H9 (cell line): Measurements from ENCODE around the gene SRPK2. TPM values are rescaled to one million over a fixed set of nuclear protein-coding genes. Genes with fewer than 3 reads are reported as not detected.

Experiments used
- DNase-seq: peaks from one replicate; pipeline ENCODE4 v3.0.0-alpha.2; 2017
- H2AFZ ChIP-seq: one replicate; pipeline ENCODE4 v1.6.1; 2013; ENCODE audit warnings: mild to moderate bottlenecking, low read length, control low read depth, moderate library complexity
- H2AK5ac ChIP-seq: 2 replicates; pipeline ENCODE4 v1.6.1; 2013; ENCODE audit warnings: low read length, control low read depth, mixed read lengths; ENCODE audit not compliant: insufficient read length
- H2BK120ac ChIP-seq: one replicate; pipeline ENCODE4 v1.6.1; 2013; ENCODE audit warnings: low read depth, mild to moderate bottlenecking, low read length, control low read depth, inconsistent platforms; ENCODE audit not compliant: poor library complexity, severe bottlenecking
- H2BK12ac ChIP-seq: 2 replicates; pipeline ENCODE4 v1.6.1; 2013; ENCODE audit warnings: low read length, control low read depth, mixed read lengths, low read depth; ENCODE audit not compliant: insufficient read length
- H2BK15ac ChIP-seq: 2 replicates; pipeline ENCODE4 v1.6.1; 2013; ENCODE audit warnings: low read depth, low read length, control low read depth
- H2BK20ac ChIP-seq: one replicate; pipeline ENCODE4 v1.6.1; 2013; ENCODE audit warnings: low read depth, mild to moderate bottlenecking, low read length, control low read depth, inconsistent platforms; ENCODE audit not compliant: poor library complexity, severe bottlenecking
- H2BK5ac ChIP-seq: 2 replicates; pipeline ENCODE4 v1.6.1; 2013; ENCODE audit warnings: low read length, control low read depth, mixed read lengths; ENCODE audit not compliant: insufficient read length
- H3K14ac ChIP-seq: 2 replicates; pipeline ENCODE4 v1.6.1; 2013; ENCODE audit warnings: low read length, control low read depth; ENCODE audit not compliant: insufficient read depth
- H3K18ac ChIP-seq: 2 replicates; pipeline ENCODE4 v1.6.1; 2013; ENCODE audit warnings: low read depth, mild to moderate bottlenecking, mixed read lengths, low read length, control low read depth; ENCODE audit not compliant: insufficient read length
- H3K23ac ChIP-seq: 2 replicates; pipeline ENCODE4 v1.6.1; 2013; ENCODE audit warnings: low read length, control low read depth, mixed read lengths, low read depth; ENCODE audit not compliant: insufficient read length
- H3K23me2 ChIP-seq: 2 replicates; pipeline ENCODE4 v1.6.1; 2013; ENCODE audit warnings: low read depth, mild to moderate bottlenecking, mixed read lengths, low read length, control low read depth; ENCODE audit not compliant: insufficient read length, poor library complexity, severe bottlenecking
- H3K27ac ChIP-seq: 2 replicates; pipeline ENCODE4 v1.5.1; 2013; ENCODE audit warnings: low read length, control low read depth, mixed read lengths, low read depth; ENCODE audit not compliant: insufficient read length
- H3K27me3 ChIP-seq: 2 replicates; pipeline ENCODE4 v1.6.1; 2013; ENCODE audit warnings: low read length, control low read depth, inconsistent platforms; ENCODE audit not compliant: insufficient read depth
- H3K4ac ChIP-seq: 2 replicates; pipeline ENCODE4 v1.6.1; 2013; ENCODE audit warnings: low read depth, mild to moderate bottlenecking, control low read depth, inconsistent platforms, low read length, moderate library complexity
- H3K4me1 ChIP-seq: 2 replicates; pipeline ENCODE4 v1.6.1; 2013; ENCODE audit warnings: low read length, control low read depth, inconsistent platforms; ENCODE audit not compliant: insufficient read depth
- H3K4me2 ChIP-seq: 2 replicates; pipeline ENCODE4 v1.6.1; 2013; ENCODE audit warnings: low read length, control low read depth, mixed read lengths; ENCODE audit not compliant: insufficient read length, insufficient read depth
- H3K56ac ChIP-seq: 2 replicates; pipeline ENCODE4 v1.6.1; 2013; ENCODE audit warnings: low read depth, mild to moderate bottlenecking, mixed read lengths, low read length, control low read depth; ENCODE audit not compliant: insufficient read length
- H3K79me1 ChIP-seq: 2 replicates; pipeline ENCODE4 v1.6.1; 2013; ENCODE audit warnings: low read depth, mild to moderate bottlenecking, moderate library complexity, low read length, control low read depth, inconsistent platforms; ENCODE audit not compliant: insufficient read depth, poor library complexity, severe bottlenecking
- H3K79me2 ChIP-seq: 2 replicates; pipeline ENCODE4 v1.6.1; 2013; ENCODE audit warnings: low read length, control low read depth, inconsistent platforms; ENCODE audit not compliant: insufficient read depth
- H3K9ac ChIP-seq: 2 replicates; pipeline ENCODE4 v1.6.1; 2013; ENCODE audit warnings: low read length, control low read depth, mixed read lengths; ENCODE audit not compliant: insufficient read length; ENCODE audit errors: extremely low read depth
- H3K9me3 ChIP-seq: one replicate; pipeline ENCODE4 v1.6.1; 2013; ENCODE audit warnings: low read depth, low read length, inconsistent platforms; ENCODE audit not compliant: control insufficient read depth
- H3T11ph ChIP-seq: one replicate; pipeline ENCODE4 v1.6.1; 2013; ENCODE audit warnings: mild to moderate bottlenecking, low read length, control low read depth, inconsistent platforms
- H4K20me1 ChIP-seq: one replicate; pipeline ENCODE4 v1.6.1; 2013; ENCODE audit not compliant: control insufficient read depth, insufficient read length, insufficient read depth
- H4K5ac ChIP-seq: 2 replicates; pipeline ENCODE4 v1.6.1; 2013; ENCODE audit warnings: low read depth, mild to moderate bottlenecking, mixed read lengths, low read length, control low read depth; ENCODE audit not compliant: insufficient read length
- H4K8ac ChIP-seq: replicated peaks from 2 replicates; pipeline ENCODE4 v1.6.1; 2013; ENCODE audit warnings: low read length, control low read depth, mixed read lengths, low read depth; ENCODE audit not compliant: insufficient read length
- H4K91ac ChIP-seq: 2 replicates; pipeline ENCODE4 v1.6.1; 2013; ENCODE audit warnings: low read depth, mild to moderate bottlenecking, moderate library complexity, mixed read lengths, low read length, control low read depth; ENCODE audit not compliant: insufficient read length
- H3K27ac Mint-ChIP-seq, 3 experiments: 2 replicates in 2 of 3; 3 replicates in 1 of 3; pipeline ENCODE4 v1.8.0; 2020 to 2021; ENCODE audit warnings: mixed read lengths in 3 of 3, mild to moderate bottlenecking in 1 of 3, moderate library complexity in 1 of 3
- H3K27me3 Mint-ChIP-seq: 2 replicates; pipeline ENCODE4 v1.8.0; 2021; ENCODE audit warnings: low read depth, mild to moderate bottlenecking, moderate library complexity, mixed read lengths
- H3K36me3 Mint-ChIP-seq, 3 experiments: 2 replicates in 2 of 3; 3 replicates in 1 of 3; pipeline ENCODE4 v1.8.0; 2020 to 2021; ENCODE audit warnings: low read depth in 3 of 3, mixed read lengths in 3 of 3; ENCODE audit not compliant: insufficient read depth in 1 of 3
- H3K4me1 Mint-ChIP-seq, 2 experiments: 2 replicates each; pipeline ENCODE4 v1.8.0; 2020; ENCODE audit warnings: mixed read lengths in 2 of 2
- H3K4me3 Mint-ChIP-seq, 2 experiments: 2 replicates in 1 of 2; 3 replicates in 1 of 2; pipeline ENCODE4 v1.8.0; 2020 to 2021; ENCODE audit warnings: mild to moderate bottlenecking in 2 of 2, mixed read lengths in 2 of 2, moderate library complexity in 1 of 2
- H3K9me3 Mint-ChIP-seq, 2 experiments: 2 replicates in 1 of 2; 3 replicates in 1 of 2; pipeline ENCODE4 v1.8.0; 2020; ENCODE audit warnings: mild to moderate bottlenecking in 2 of 2, mixed read lengths in 2 of 2, moderate library complexity in 1 of 2
- WGBS: extraction: QIAGEN DNeasy Blood & Tissue Kit; methylation state at CpG from one replicate; pipeline ENCODE4 v1.1.7; 2013; ENCODE audit warnings: missing lambda C conversion rate, low lambda C conversion rate, mixed read lengths; ENCODE audit not compliant: insufficient read length; ENCODE audit errors: extremely low coverage; 5-methylcytosine and 5-hydroxymethylcytosine counted together
- total RNA-seq: library from RNA; stranded (reverse); gene quantifications from 2 replicates; pipeline ENCODE4 v1.2.1, GENCODE V29; 2021
- TF ChIP-seq, protein P1 (sequence below): fragments of 200-600 bp; sonication (generic); conservative IDR thresholded peaks from 3 replicates; pipeline ENCODE4 v1.8.0; 2021; ENCODE audit warnings: antibody characterized with exemption, mild to moderate bottlenecking

SRPK2 gene
- total RNA-seq, 1 experiment from 2014 or later = 41.1 TPM

DNA sequence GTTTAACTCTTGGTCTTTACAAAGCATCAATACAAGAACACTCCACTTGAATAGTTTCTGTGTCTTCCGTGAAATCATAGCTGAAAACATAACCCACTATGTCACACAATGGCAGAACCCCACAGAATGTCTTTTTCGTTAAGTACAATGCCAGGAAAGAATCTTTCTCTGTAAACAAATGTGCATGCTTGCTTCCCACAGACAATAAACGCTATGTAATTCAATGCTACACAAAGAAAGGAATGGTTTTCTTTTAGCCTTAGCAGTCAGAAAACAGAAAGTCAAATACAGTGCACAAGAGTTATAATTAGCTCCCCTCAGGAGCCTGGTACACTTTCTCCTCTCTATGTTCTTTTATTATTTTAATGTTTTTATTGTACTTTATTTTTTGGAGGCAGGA is 186.1 kb downstream of the SRPK2 start:
- Histone ChIP-seq H2BK15ac (no peak overlapping the region), H3K56ac (no peak overlapping the region), H4K20me1 (peaks cover 2% of the 10 kb centered on the region), H3K79me2 (peaks cover 4% of the 10 kb centered on the region; the same call in 1 of the 2 replicates), H3K27me3 (no peaks in the 10 kb centered on the region), H2BK5ac (no peak overlapping the region), H3K79me1 (peaks cover 2% of the 10 kb centered on the region), H3K4me2 (no peak overlapping the region), H3K27ac (no peak overlapping the region), H2BK120ac (no peak overlapping the region), H3T11ph (no peak overlapping the region), H2AFZ (no peak overlapping the region), H3K14ac (no peak overlapping the region), H3K23ac (no peak overlapping the region), H2BK20ac (no peak overlapping the region), H2AK5ac (no peak overlapping the region), H3K23me2 (no peaks in the 10 kb centered on the region), H3K9me3 (no peaks in the 10 kb centered on the region), H2BK12ac (no peak overlapping the region), H3K9ac (no peak overlapping the region), H3K4me1 (peaks cover 3% of the 10 kb centered on the region; the same call in 1 of the 2 replicates), H4K5ac (no peak overlapping the region), H4K8ac (no peak overlapping the region), H4K91ac (no peak overlapping the region), H3K18ac (no peak overlapping the region), H3K4ac (no peak overlapping the region)
- TF ChIP-seq, protein P1, sequence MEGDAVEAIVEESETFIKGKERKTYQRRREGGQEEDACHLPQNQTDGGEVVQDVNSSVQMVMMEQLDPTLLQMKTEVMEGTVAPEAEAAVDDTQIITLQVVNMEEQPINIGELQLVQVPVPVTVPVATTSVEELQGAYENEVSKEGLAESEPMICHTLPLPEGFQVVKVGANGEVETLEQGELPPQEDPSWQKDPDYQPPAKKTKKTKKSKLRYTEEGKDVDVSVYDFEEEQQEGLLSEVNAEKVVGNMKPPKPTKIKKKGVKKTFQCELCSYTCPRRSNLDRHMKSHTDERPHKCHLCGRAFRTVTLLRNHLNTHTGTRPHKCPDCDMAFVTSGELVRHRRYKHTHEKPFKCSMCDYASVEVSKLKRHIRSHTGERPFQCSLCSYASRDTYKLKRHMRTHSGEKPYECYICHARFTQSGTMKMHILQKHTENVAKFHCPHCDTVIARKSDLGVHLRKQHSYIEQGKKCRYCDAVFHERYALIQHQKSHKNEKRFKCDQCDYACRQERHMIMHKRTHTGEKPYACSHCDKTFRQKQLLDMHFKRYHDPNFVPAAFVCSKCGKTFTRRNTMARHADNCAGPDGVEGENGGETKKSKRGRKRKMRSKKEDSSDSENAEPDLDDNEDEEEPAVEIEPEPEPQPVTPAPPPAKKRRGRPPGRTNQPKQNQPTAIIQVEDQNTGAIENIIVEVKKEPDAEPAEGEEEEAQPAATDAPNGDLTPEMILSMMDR = no peak
- Mint-ChIP-seq H3K27ac (peak overlapping the region in 1 of 3 experiments; percentile 56; a peak in 1 of 7 replicates), H3K27me3 (no peaks in the 10 kb centered on the region), H3K4me1 (peaks cover 12 to 14% of the 10 kb centered on the region in 2 experiments), H3K4me3 (no peak overlapping the region), H3K9me3 (no peaks in the 10 kb centered on the region), H3K36me3 (peaks cover 0 to 3% (median 0%) of the 10 kb centered on the region in 3 experiments; a peak in 2 of 7 replicates)
- no peak for DNase-seq
- WGBS = no CpG with 5 or more reads among the region's 3 CpGs
